Astrocyte (in vitro differentiated cells and primary cell): Measurements from ENCODE around the gene SCIN.
"Not testable (repeated sequence)": the region's sequence is repeated elsewhere in the genome, so short reads cannot be mapped to it uniquely, and the experiment has no call there.

Experiments
- CTCF ChIP-seq: IDR thresholded peaks from 2 replicates; pipeline ENCODE4 v1.5.1; 2011; ENCODE audit warnings: low read depth, mild to moderate bottlenecking, inconsistent platforms, low read length, moderate library complexity; ENCODE audit not compliant: insufficient read depth
- EZH2 ChIP-seq: IDR thresholded peaks from 2 replicates; pipeline ENCODE4 v1.6.1; 2012; ENCODE audit warnings: mild to moderate bottlenecking, low read length, inconsistent platforms; ENCODE audit not compliant: insufficient read depth

GRCh38 chr7:12660423-12660822 is 89.9 kb downstream of the SCIN start:
- TF ChIP-seq CTCF, EZH2: not testable (repeated sequence)
